Spleen (tissue), 11 donors: ENCODE results near the gene RARRES2. TPM values are rescaled to one million over a fixed set of nuclear protein-coding genes. Genes with fewer than 3 reads are reported as not detected.
A peak's percentile ranks its signal among the peaks of the same experiment; 100 is the strongest.

ENCODE experiments used
- DNase-seq: peaks from one replicate; pipeline ENCODE4 v3.0.0-alpha.2; 2020
- H3K27ac ChIP-seq, 8 donors: fragments of 200-600 bp; sonication (generic) in 7 of 8; 1 replicate in 4 of 8; 2 replicates in 4 of 8; pipeline versions ENCODE4 v1.5.0 to v1.8.0; 2016 to 2021; ENCODE audit warnings: inconsistent platforms in 4 of 8, mild to moderate bottlenecking in 4 of 8, moderate library complexity in 1 of 8
- H3K27me3 ChIP-seq, 7 donors: fragments of 200-600 bp; sonication (generic) in 6 of 7; replicated peaks in 1 of 7; 1 replicate in 4 of 7; 2 replicates in 3 of 7; pipeline versions ENCODE4 v1.5.0 to v1.8.0; 2016 to 2021; ENCODE audit warnings: inconsistent platforms in 3 of 7, mild to moderate bottlenecking in 1 of 7
- H3K36me3 ChIP-seq, 6 donors: fragments of 200-600 bp; sonication (generic) in 5 of 6; 1 replicate in 4 of 6; 2 replicates in 2 of 6; pipeline versions ENCODE4 v1.5.0 to v1.8.0; 2016 to 2021; ENCODE audit warnings: inconsistent platforms in 2 of 6
- H3K4me1 ChIP-seq, 6 donors: fragments of 200-600 bp; sonication (generic) in 5 of 6; 1 replicate in 3 of 6; 2 replicates in 3 of 6; pipeline versions ENCODE4 v1.5.0 to v1.8.0; 2016 to 2021; ENCODE audit warnings: inconsistent platforms in 3 of 6
- H3K4me3 ChIP-seq, 8 donors: fragments of 200-600 bp; sonication (generic) in 7 of 8; 1 replicate in 4 of 8; 2 replicates in 4 of 8; pipeline versions ENCODE4 v1.5.0 to v1.8.0; 2016 to 2021; ENCODE audit warnings: inconsistent platforms in 4 of 8, mild to moderate bottlenecking in 4 of 8, moderate library complexity in 2 of 8
- H3K9me3 ChIP-seq, 8 donors: fragments of 200-600 bp; sonication (generic) in 7 of 8; 1 replicate in 4 of 8; 2 replicates in 4 of 8; pipeline versions ENCODE4 v1.5.0 to v1.8.0; 2016 to 2021; ENCODE audit warnings: inconsistent platforms in 4 of 8
- POLR2A ChIP-seq, 3 donors: fragments of 450-650 bp; IDR thresholded peaks; one replicate each; pipeline ENCODE4 v1.5.1; 2017; ENCODE audit warnings: antibody characterized with exemption in 3 of 3, mild to moderate bottlenecking in 1 of 3
- POLR2AphosphoS5 ChIP-seq, 3 donors: sonication (generic); formaldehyde crosslinking; IDR thresholded peaks; one replicate each; pipeline ENCODE4 v1.5.1; 2017; ENCODE audit warnings: antibody characterized with exemption in 3 of 3
- WGBS, 5 donors: extraction: QIAGEN DNeasy Blood & Tissue Kit in 3 of 5; methylation state at CpG; one replicate each; pipeline versions ENCODE4 v1.1.5 to v1.1.7; 2013 to 2018; 5-methylcytosine and 5-hydroxymethylcytosine counted together
- intact Hi-C: fragments of 100-400 bp; cut with DNase I; formaldehyde crosslinking; loops from one replicate; pipeline ENCODE4 v1.15.0; 2023; ENCODE audit warnings: low total_unique reads
- polyA plus RNA-seq, 3 donors: library from polyadenylated mRNA; stranded (reverse); fragments of 200-250 nt; gene quantifications; one replicate each; pipeline ENCODE4 v1.2.1, GENCODE V29; 2013
- total RNA-seq, 7 donors: library from RNA; depleted of rRNA in 3 of 7; stranded (reverse); fragments of >200 nt in 3 of 7; fragmentation: NEBNext Ultra II Directional in 4 of 7; extraction: Animal tissue kit (Norgen Biotek cat#: 25700) in 4 of 7; gene quantifications; one replicate each; pipeline versions ENCODE4 v1.1.0 to v1.2.1, GENCODE V29; 2016 to 2021
- TF ChIP-seq, protein P1 (sequence below), 11 experiments: fragments of 200-600 bp in 7 of 11; fragments of 450-650 bp in 4 of 11; sonication (generic) in 4 of 11; IDR thresholded peaks in 8 of 11; conservative IDR thresholded peaks in 3 of 11; 1 replicate in 7 of 11; 2 replicates in 4 of 11; pipeline versions ENCODE4 v1.4.0 to v1.8.0; 2016 to 2021; ENCODE audit warnings: antibody characterized with exemption in 11 of 11, inconsistent platforms in 4 of 11, mild to moderate bottlenecking in 1 of 11
- donor health status: healthy with polysubstance abuse.
- donor health status: DM: no; HTN: no; CAD: no; lungs with moderate emphysema.
- donor health status: DM: no; HTN: no; CAD: no.
- donor health status: Bipolar disorder and iron deficiency.
- donor health status: healthy.
- donor health status: DM: no; HTN: no; CAD: no.
- donor health status: DM: yes; HTN: yes; CAD: no.

The RARRES2 gene
- total and polyA plus RNA-seq, 10 donors: 39.7 to 292 (median 105) TPM

GRCh38 chr7:150335774-150336112 lies 5.7 kb downstream of the RARRES2 start:
- intact Hi-C loops: no loop called here
- Histone ChIP-seq H3K27me3 (peaks cover 0 to 12% (median 7%) of the 10 kb centered on the region in 7 donors), H3K4me3 (no peak overlapping the region), H3K4me1 (peaks cover 0 to 39% (median 20%) of the 10 kb centered on the region in 6 donors), H3K36me3 (peaks cover 0 to 48% (median 18%) of the 10 kb centered on the region in 6 donors), H3K27ac (peak overlapping the region in 4 of 8 donors; percentile 17 to 51 (median 28)), H3K9me3 (no peaks in the 10 kb centered on the region)
- TF ChIP-seq, protein P1, sequence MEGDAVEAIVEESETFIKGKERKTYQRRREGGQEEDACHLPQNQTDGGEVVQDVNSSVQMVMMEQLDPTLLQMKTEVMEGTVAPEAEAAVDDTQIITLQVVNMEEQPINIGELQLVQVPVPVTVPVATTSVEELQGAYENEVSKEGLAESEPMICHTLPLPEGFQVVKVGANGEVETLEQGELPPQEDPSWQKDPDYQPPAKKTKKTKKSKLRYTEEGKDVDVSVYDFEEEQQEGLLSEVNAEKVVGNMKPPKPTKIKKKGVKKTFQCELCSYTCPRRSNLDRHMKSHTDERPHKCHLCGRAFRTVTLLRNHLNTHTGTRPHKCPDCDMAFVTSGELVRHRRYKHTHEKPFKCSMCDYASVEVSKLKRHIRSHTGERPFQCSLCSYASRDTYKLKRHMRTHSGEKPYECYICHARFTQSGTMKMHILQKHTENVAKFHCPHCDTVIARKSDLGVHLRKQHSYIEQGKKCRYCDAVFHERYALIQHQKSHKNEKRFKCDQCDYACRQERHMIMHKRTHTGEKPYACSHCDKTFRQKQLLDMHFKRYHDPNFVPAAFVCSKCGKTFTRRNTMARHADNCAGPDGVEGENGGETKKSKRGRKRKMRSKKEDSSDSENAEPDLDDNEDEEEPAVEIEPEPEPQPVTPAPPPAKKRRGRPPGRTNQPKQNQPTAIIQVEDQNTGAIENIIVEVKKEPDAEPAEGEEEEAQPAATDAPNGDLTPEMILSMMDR (IDR thresholded peaks at IDR 0.05 in 8 of 11, conservative IDR thresholded peaks at IDR 0.05 in 3 of 11): no peak
- TF ChIP-seq POLR2AphosphoS5 (IDR thresholded peaks at IDR 0.05): no peak
- no peak for TF ChIP-seq POLR2A (IDR thresholded peaks at IDR 0.05)
- no peak for DNase-seq
- WGBS, 5 donors: 83 to 92% (median 87%) methylated on average over 6 of the region's 6 CpGs

GRCh38 chr7:150335108-150335773 lies 6.2 kb downstream of the RARRES2 start:
- no peak for DNase-seq
- peaks cover 0 to 34% (median 15%) of the 10 kb centered on the region in 6 donors for H3K4me1 ChIP-seq

GRCh38 chr7:150334108-150334507 lies 7.3 kb downstream of the RARRES2 start:
- intact Hi-C loops: no loop called here
- peaks cover 0 to 64% (median 31%) of the 10 kb centered on the region in 6 donors for H3K36me3 ChIP-seq
- TF ChIP-seq, protein P1 (IDR thresholded peaks at IDR 0.05 in 8 of 11, conservative IDR thresholded peaks at IDR 0.05 in 3 of 11): no peak
- TF ChIP-seq POLR2A (IDR thresholded peaks at IDR 0.05): no peak
- TF ChIP-seq POLR2AphosphoS5 (IDR thresholded peaks at IDR 0.05): no peak
- peaks cover 0 to 23% (median 7%) of the 10 kb centered on the region in 6 donors for H3K4me1 ChIP-seq
- WGBS, 5 donors: 84 to 96% (median 92%) methylated on average over 4 to 8 of the region's 8 CpGs
- peak overlapping the region in 2 of 8 donors; percentile 8 to 22 for H3K27ac ChIP-seq
- H3K9me3 ChIP-seq: no peaks in the 10 kb centered on the region
- H3K27me3 ChIP-seq: no peaks in the 10 kb centered on the region
- DNase-seq: no peak
- no peak overlapping the region for H3K4me3 ChIP-seq

More at GRCh38 chr7:150335108-150335773, 6.2 kb downstream of the RARRES2 start:
- peaks cover 0 to 53% (median 23%) of the 10 kb centered on the region in 6 donors for H3K36me3 ChIP-seq
- intact Hi-C loops: no loop called here
- 71 to 84% (median 79%) methylated on average over 7 of the region's 7 CpGs for WGBS, 5 donors
- H3K9me3 ChIP-seq: no peaks in the 10 kb centered on the region
- H3K27ac ChIP-seq: peak overlapping the region in 4 of 8 donors; percentile 17 to 51 (median 28)
- no peak for TF ChIP-seq POLR2AphosphoS5 (IDR thresholded peaks at IDR 0.05)
- no peak for TF ChIP-seq POLR2A (IDR thresholded peaks at IDR 0.05)
- TF ChIP-seq, protein P1 (IDR thresholded peaks at IDR 0.05 in 8 of 11, conservative IDR thresholded peaks at IDR 0.05 in 3 of 11): no peak
- no peak overlapping the region for H3K4me3 ChIP-seq
- peaks cover 0 to 7% (median 2%) of the 10 kb centered on the region in 7 donors for H3K27me3 ChIP-seq

DNA sequence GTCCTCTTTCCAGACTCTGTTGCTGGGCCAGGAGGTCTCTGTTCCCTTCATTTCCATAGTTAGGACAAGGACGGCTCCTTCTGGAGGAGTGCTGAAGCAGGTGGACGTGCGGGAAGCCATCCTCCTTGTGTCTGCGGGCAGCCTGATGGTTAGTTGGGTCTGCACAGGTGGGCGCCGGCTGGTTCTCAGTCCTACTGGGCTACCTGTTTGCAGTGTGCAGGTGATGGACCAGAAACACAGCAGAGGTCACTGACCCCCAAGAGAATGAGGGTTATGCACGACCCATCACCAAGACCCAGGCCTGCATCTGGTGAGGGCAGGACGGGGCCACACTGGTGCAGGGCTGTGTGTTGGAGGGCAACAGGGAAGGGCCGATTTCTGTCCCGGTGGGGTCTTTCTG lies 7.8 kb downstream of the RARRES2 start:
- Histone ChIP-seq H3K4me1 (peaks cover 0 to 19% (median 5%) of the 10 kb centered on the region in 6 donors), H3K27me3 (no peaks in the 10 kb centered on the region), H3K4me3 (no peak overlapping the region), H3K27ac (no peak overlapping the region), H3K9me3 (no peaks in the 10 kb centered on the region), H3K36me3 (peaks cover 0 to 69% (median 35%) of the 10 kb centered on the region in 6 donors)
- intact Hi-C loops: no loop called here
- 93 to 96% (median 95%) methylated on average over 10 of the region's 10 CpGs for WGBS, 5 donors
- TF ChIP-seq POLR2AphosphoS5 (IDR thresholded peaks at IDR 0.05): no peak
- no peak for TF ChIP-seq POLR2A (IDR thresholded peaks at IDR 0.05)
- TF ChIP-seq, protein P1 (IDR thresholded peaks at IDR 0.05 in 8 of 11, conservative IDR thresholded peaks at IDR 0.05 in 3 of 11): no peak
- DNase-seq: no peak
